H9 (cell line): Measurements from ENCODE around the gene RAP1GAP2. TPM values are rescaled to one million over a fixed set of nuclear protein-coding genes. Genes with fewer than 3 reads are reported as not detected.
A peak's percentile ranks its signal among the peaks of the same experiment; 100 is the strongest.

Experiments
- DNase-seq: peaks from one replicate; pipeline ENCODE4 v3.0.0-alpha.2; 2017
- H2AFZ ChIP-seq: one replicate; pipeline ENCODE4 v1.6.1; 2013; ENCODE audit warnings: mild to moderate bottlenecking, low read length, control low read depth, moderate library complexity
- H2AK5ac ChIP-seq: 2 replicates; pipeline ENCODE4 v1.6.1; 2013; ENCODE audit warnings: low read length, control low read depth, mixed read lengths; ENCODE audit not compliant: insufficient read length
- H2BK120ac ChIP-seq: one replicate; pipeline ENCODE4 v1.6.1; 2013; ENCODE audit warnings: low read depth, mild to moderate bottlenecking, low read length, control low read depth, inconsistent platforms; ENCODE audit not compliant: poor library complexity, severe bottlenecking
- H2BK12ac ChIP-seq: 2 replicates; pipeline ENCODE4 v1.6.1; 2013; ENCODE audit warnings: low read length, control low read depth, mixed read lengths, low read depth; ENCODE audit not compliant: insufficient read length
- H2BK15ac ChIP-seq: 2 replicates; pipeline ENCODE4 v1.6.1; 2013; ENCODE audit warnings: low read depth, low read length, control low read depth
- H2BK20ac ChIP-seq: one replicate; pipeline ENCODE4 v1.6.1; 2013; ENCODE audit warnings: low read depth, mild to moderate bottlenecking, low read length, control low read depth, inconsistent platforms; ENCODE audit not compliant: poor library complexity, severe bottlenecking
- H2BK5ac ChIP-seq: 2 replicates; pipeline ENCODE4 v1.6.1; 2013; ENCODE audit warnings: low read length, control low read depth, mixed read lengths; ENCODE audit not compliant: insufficient read length
- H3K14ac ChIP-seq: 2 replicates; pipeline ENCODE4 v1.6.1; 2013; ENCODE audit warnings: low read length, control low read depth; ENCODE audit not compliant: insufficient read depth
- H3K18ac ChIP-seq: 2 replicates; pipeline ENCODE4 v1.6.1; 2013; ENCODE audit warnings: low read depth, mild to moderate bottlenecking, mixed read lengths, low read length, control low read depth; ENCODE audit not compliant: insufficient read length
- H3K23ac ChIP-seq: 2 replicates; pipeline ENCODE4 v1.6.1; 2013; ENCODE audit warnings: low read length, control low read depth, mixed read lengths, low read depth; ENCODE audit not compliant: insufficient read length
- H3K23me2 ChIP-seq: 2 replicates; pipeline ENCODE4 v1.6.1; 2013; ENCODE audit warnings: low read depth, mild to moderate bottlenecking, mixed read lengths, low read length, control low read depth; ENCODE audit not compliant: insufficient read length, poor library complexity, severe bottlenecking
- H3K27ac ChIP-seq: 2 replicates; pipeline ENCODE4 v1.5.1; 2013; ENCODE audit warnings: low read length, control low read depth, mixed read lengths, low read depth; ENCODE audit not compliant: insufficient read length
- H3K27me3 ChIP-seq: 2 replicates; pipeline ENCODE4 v1.6.1; 2013; ENCODE audit warnings: low read length, control low read depth, inconsistent platforms; ENCODE audit not compliant: insufficient read depth
- H3K4ac ChIP-seq: 2 replicates; pipeline ENCODE4 v1.6.1; 2013; ENCODE audit warnings: low read depth, mild to moderate bottlenecking, control low read depth, inconsistent platforms, low read length, moderate library complexity
- H3K4me1 ChIP-seq: 2 replicates; pipeline ENCODE4 v1.6.1; 2013; ENCODE audit warnings: low read length, control low read depth, inconsistent platforms; ENCODE audit not compliant: insufficient read depth
- H3K4me2 ChIP-seq: 2 replicates; pipeline ENCODE4 v1.6.1; 2013; ENCODE audit warnings: low read length, control low read depth, mixed read lengths; ENCODE audit not compliant: insufficient read length, insufficient read depth
- H3K56ac ChIP-seq: 2 replicates; pipeline ENCODE4 v1.6.1; 2013; ENCODE audit warnings: low read depth, mild to moderate bottlenecking, mixed read lengths, low read length, control low read depth; ENCODE audit not compliant: insufficient read length
- H3K79me1 ChIP-seq: 2 replicates; pipeline ENCODE4 v1.6.1; 2013; ENCODE audit warnings: low read depth, mild to moderate bottlenecking, moderate library complexity, low read length, control low read depth, inconsistent platforms; ENCODE audit not compliant: insufficient read depth, poor library complexity, severe bottlenecking
- H3K79me2 ChIP-seq: 2 replicates; pipeline ENCODE4 v1.6.1; 2013; ENCODE audit warnings: low read length, control low read depth, inconsistent platforms; ENCODE audit not compliant: insufficient read depth
- H3K9ac ChIP-seq: 2 replicates; pipeline ENCODE4 v1.6.1; 2013; ENCODE audit warnings: low read length, control low read depth, mixed read lengths; ENCODE audit not compliant: insufficient read length; ENCODE audit errors: extremely low read depth
- H3K9me3 ChIP-seq: one replicate; pipeline ENCODE4 v1.6.1; 2013; ENCODE audit warnings: low read depth, low read length, inconsistent platforms; ENCODE audit not compliant: control insufficient read depth
- H3T11ph ChIP-seq: one replicate; pipeline ENCODE4 v1.6.1; 2013; ENCODE audit warnings: mild to moderate bottlenecking, low read length, control low read depth, inconsistent platforms
- H4K20me1 ChIP-seq: one replicate; pipeline ENCODE4 v1.6.1; 2013; ENCODE audit not compliant: control insufficient read depth, insufficient read length, insufficient read depth
- H4K5ac ChIP-seq: 2 replicates; pipeline ENCODE4 v1.6.1; 2013; ENCODE audit warnings: low read depth, mild to moderate bottlenecking, mixed read lengths, low read length, control low read depth; ENCODE audit not compliant: insufficient read length
- H4K8ac ChIP-seq: replicated peaks from 2 replicates; pipeline ENCODE4 v1.6.1; 2013; ENCODE audit warnings: low read length, control low read depth, mixed read lengths, low read depth; ENCODE audit not compliant: insufficient read length
- H4K91ac ChIP-seq: 2 replicates; pipeline ENCODE4 v1.6.1; 2013; ENCODE audit warnings: low read depth, mild to moderate bottlenecking, moderate library complexity, mixed read lengths, low read length, control low read depth; ENCODE audit not compliant: insufficient read length
- H3K27ac Mint-ChIP-seq, 3 experiments: 2 replicates in 2 of 3; 3 replicates in 1 of 3; pipeline ENCODE4 v1.8.0; 2020 to 2021; ENCODE audit warnings: mixed read lengths in 3 of 3, mild to moderate bottlenecking in 1 of 3, moderate library complexity in 1 of 3
- H3K27me3 Mint-ChIP-seq: 2 replicates; pipeline ENCODE4 v1.8.0; 2021; ENCODE audit warnings: low read depth, mild to moderate bottlenecking, moderate library complexity, mixed read lengths
- H3K36me3 Mint-ChIP-seq, 3 experiments: 2 replicates in 2 of 3; 3 replicates in 1 of 3; pipeline ENCODE4 v1.8.0; 2020 to 2021; ENCODE audit warnings: low read depth in 3 of 3, mixed read lengths in 3 of 3; ENCODE audit not compliant: insufficient read depth in 1 of 3
- H3K4me1 Mint-ChIP-seq, 2 experiments: 2 replicates each; pipeline ENCODE4 v1.8.0; 2020; ENCODE audit warnings: mixed read lengths in 2 of 2
- H3K4me3 Mint-ChIP-seq, 2 experiments: 2 replicates in 1 of 2; 3 replicates in 1 of 2; pipeline ENCODE4 v1.8.0; 2020 to 2021; ENCODE audit warnings: mild to moderate bottlenecking in 2 of 2, mixed read lengths in 2 of 2, moderate library complexity in 1 of 2
- H3K9me3 Mint-ChIP-seq, 2 experiments: 2 replicates in 1 of 2; 3 replicates in 1 of 2; pipeline ENCODE4 v1.8.0; 2020; ENCODE audit warnings: mild to moderate bottlenecking in 2 of 2, mixed read lengths in 2 of 2, moderate library complexity in 1 of 2
- CTCF ChIP-seq: fragments of 200-600 bp; sonication (generic); conservative IDR thresholded peaks from 3 replicates; pipeline ENCODE4 v1.8.0; 2021; ENCODE audit warnings: antibody characterized with exemption, mild to moderate bottlenecking
- WGBS: extraction: QIAGEN DNeasy Blood & Tissue Kit; methylation state at CpG from one replicate; pipeline ENCODE4 v1.1.7; 2013; ENCODE audit warnings: missing lambda C conversion rate, low lambda C conversion rate, mixed read lengths; ENCODE audit not compliant: insufficient read length; ENCODE audit errors: extremely low coverage; 5-methylcytosine and 5-hydroxymethylcytosine counted together
- total RNA-seq: library from RNA; stranded (reverse); gene quantifications from 2 replicates; pipeline ENCODE4 v1.2.1, GENCODE V29; 2021

Gene RAP1GAP2
- total RNA-seq, 1 experiment from 2014 or later = 33.8 TPM

- H2BK5ac ChIP-seq = no peak overlapping the region
- H3K79me1 ChIP-seq = no peaks in the 10 kb centered on the region
- DNase-seq = no peak
- H4K8ac ChIP-seq = no peak overlapping the region
- H3K79me2 ChIP-seq = no peaks in the 10 kb centered on the region
- no peak overlapping the region for H2BK120ac ChIP-seq
- H3K4me1 ChIP-seq = no peaks in the 10 kb centered on the region
- H3K36me3 Mint-ChIP-seq = peaks cover 3 to 42% (median 25%) of the 10 kb centered on the region in 3 experiments
- H2AK5ac ChIP-seq = no peak overlapping the region
- no peaks in the 10 kb centered on the region for H3K9me3 ChIP-seq
- H3K4me1 Mint-ChIP-seq = no peaks in the 10 kb centered on the region
- H3K4me2 ChIP-seq = no peak overlapping the region
- H3K27ac Mint-ChIP-seq = peak overlapping the region in 2 of 3 experiments; percentile 25 to 72; a peak in 2 of 7 replicates
- WGBS = no CpG with 5 or more reads among the region's 14 CpGs
- H3K14ac ChIP-seq = no peak overlapping the region
- no peak overlapping the region for H3T11ph ChIP-seq
- no peak overlapping the region for H4K91ac ChIP-seq
- H3K4ac ChIP-seq = no peak overlapping the region
- no peaks in the 10 kb centered on the region; a peak in 1 of 5 replicates for H3K9me3 Mint-ChIP-seq
- no peak overlapping the region for H2BK12ac ChIP-seq
- no peak overlapping the region for H2BK15ac ChIP-seq
- H4K5ac ChIP-seq = no peak overlapping the region
- no peak overlapping the region for H3K56ac ChIP-seq
- H4K20me1 ChIP-seq = no peaks in the 10 kb centered on the region
- H3K18ac ChIP-seq = no peak overlapping the region
- H3K27me3 Mint-ChIP-seq = no peaks in the 10 kb centered on the region
- H3K23ac ChIP-seq = no peak overlapping the region
- no peak overlapping the region for H2AFZ ChIP-seq
- no peaks in the 10 kb centered on the region for H3K27me3 ChIP-seq
- H2BK20ac ChIP-seq = no peak overlapping the region
- no peak overlapping the region for H3K4me3 Mint-ChIP-seq
- no peak overlapping the region for H3K27ac ChIP-seq
- no peak for TF ChIP-seq CTCF
- no peak overlapping the region for H3K9ac ChIP-seq
- no peaks in the 10 kb centered on the region for H3K23me2 ChIP-seq
Measured at GRCh38 chr17:3002538-3003295, 206.5 kb downstream of the RAP1GAP2 start.
